Activated CD4-positive, alpha-beta T cell treated with anti-CD3 and anti-CD28 coated beads for 36 hours (primary cell): ENCODE results near the gene COL13A1. TPM values are rescaled to one million over a fixed set of nuclear protein-coding genes. Genes with fewer than 3 reads are reported as not detected.

ENCODE experiments used
- ATAC-seq: fragments of 200-7000 bp; cut with Tn5 transposase; one replicate; pipeline ENCODE4 v1.10.0; 2021; ENCODE audit warnings: mild to moderate bottlenecking, moderate library complexity
- CTCF ChIA-PET: fragments of 350-600 bp; sonication (Branson Sonifier 250); formaldehyde crosslinking; loops from one replicate; lab custom pipeline; 2021; ENCODE audit warnings: antibody characterized with exemption; lab: Charles Lee
- POLR2A ChIA-PET: fragments of 350-600 bp; sonication (Branson Sonifier 250); formaldehyde crosslinking; loops from one replicate; lab custom pipeline; 2021; ENCODE audit warnings: antibody characterized with exemption, inconsistent platforms; lab: Charles Lee
- DNase-seq: peaks from one replicate; pipeline ENCODE4 v3.0.0-alpha.2; 2020
- H3K27ac Mint-ChIP-seq: one replicate; pipeline ENCODE4 v1.8.0; 2021; ENCODE audit warnings: mixed read lengths
- H3K27me3 Mint-ChIP-seq: one replicate; pipeline ENCODE4 v1.8.0; 2021; ENCODE audit warnings: mixed read lengths
- H3K36me3 Mint-ChIP-seq: one replicate; pipeline ENCODE4 v1.8.0; 2021; ENCODE audit warnings: low read depth, mixed read lengths
- H3K4me1 Mint-ChIP-seq: one replicate; pipeline ENCODE4 v1.8.0; 2021; ENCODE audit warnings: mixed read lengths
- H3K4me3 Mint-ChIP-seq: one replicate; pipeline ENCODE4 v1.8.0; 2021; ENCODE audit warnings: mild to moderate bottlenecking, moderate library complexity, mixed read lengths
- H3K9me3 Mint-ChIP-seq: one replicate; pipeline ENCODE4 v1.8.0; 2021; ENCODE audit warnings: low read depth, mixed read lengths
- intact Hi-C, 2 experiments: fragments of 100-400 bp; cut with DNase I in 1 of 2; cut with micrococcal nuclease in 1 of 2; formaldehyde crosslinking; loops; one replicate each; pipeline versions ENCODE4 v1.14.2 to v1.15.1; 2022 to 2024; cut with DNase I, micrococcal nuclease
- total RNA-seq, 2 experiments: library from RNA; stranded (reverse); gene quantifications; one replicate each; pipeline ENCODE4 v1.2.3, GENCODE V29; 2021

Gene COL13A1
- total RNA-seq, 2 experiments from 2014 or later = not detected

DNA sequence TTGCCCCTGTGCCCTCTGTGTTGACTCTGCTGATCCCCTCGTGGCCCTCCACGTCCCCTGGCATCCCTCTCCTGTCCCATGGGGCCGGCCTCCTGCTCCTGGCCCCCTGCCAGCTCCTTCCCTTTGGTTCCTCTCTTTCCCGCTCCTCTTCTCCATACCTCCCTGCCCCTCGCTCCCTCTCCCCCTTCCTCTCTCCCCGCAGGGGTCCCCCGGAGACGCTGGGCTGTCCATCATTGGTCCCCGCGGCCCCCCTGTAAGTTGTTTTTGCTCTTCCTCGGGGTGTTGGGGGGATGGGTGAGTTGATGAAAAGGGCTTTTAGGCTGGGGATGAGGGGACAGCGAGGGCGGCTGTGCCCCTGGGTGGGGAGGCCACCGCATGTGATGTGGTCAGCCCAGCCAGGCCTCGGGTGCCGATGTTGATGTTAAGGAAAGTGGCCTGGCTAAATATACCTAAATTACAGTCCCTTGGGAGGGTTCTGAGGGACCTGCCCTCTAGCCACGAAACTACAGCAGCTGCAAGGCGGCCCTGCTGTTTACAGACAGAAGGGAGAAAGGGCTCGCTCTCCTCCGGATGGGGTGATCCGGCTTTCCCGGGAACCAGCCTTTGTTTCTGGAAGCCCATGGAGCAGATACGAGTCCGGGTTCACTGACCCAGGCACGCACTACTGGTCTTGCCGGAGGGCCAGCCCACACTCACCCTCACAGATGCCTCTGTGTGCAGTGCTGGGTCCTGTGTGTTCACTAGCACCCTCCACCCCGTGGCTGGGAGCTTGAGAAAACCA lies 78.8 kb downstream of the COL13A1 start:
- POLR2A ChIA-PET = no interaction called here
- Mint-ChIP-seq H3K27ac (no peak overlapping the region), H3K4me1 (no peaks in the 10 kb centered on the region), H3K4me3 (no peak overlapping the region), H3K27me3 (peaks cover 5% of the 10 kb centered on the region), H3K9me3 (no peaks in the 10 kb centered on the region), H3K36me3 (no peaks in the 10 kb centered on the region)
- no peak for ATAC-seq
- intact Hi-C loops = no loop called here
- no peak for DNase-seq
- CTCF ChIA-PET = interaction anchor here (0.8 kb wide), 1 partner anchor 1612 kb away, joined by 4 read pairs; no protein-coding TSS in a partner anchor

DNA sequence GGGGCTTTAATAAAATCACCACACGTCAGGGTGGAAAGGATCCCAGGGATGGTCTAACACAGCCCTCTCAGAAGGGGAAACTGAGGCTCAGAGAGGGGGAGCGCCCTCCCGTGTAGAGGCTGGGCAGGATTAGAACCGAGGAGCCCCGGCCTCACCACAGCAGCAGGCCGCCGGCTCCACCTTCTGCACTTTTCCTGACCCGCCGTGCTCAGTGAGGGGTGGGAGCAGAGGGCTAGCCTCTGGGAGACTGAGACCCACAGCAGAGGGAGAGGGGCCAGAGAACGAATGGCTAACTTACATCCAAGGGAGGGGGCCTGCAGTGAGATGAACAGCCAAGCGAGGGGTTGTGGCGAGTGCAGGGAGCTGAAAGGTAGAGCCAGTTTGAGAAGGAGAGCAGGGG lies 79.5 kb downstream of the COL13A1 start:
- Mint-ChIP-seq H3K27me3 (peaks cover 5% of the 10 kb centered on the region), H3K27ac (no peak overlapping the region), H3K4me1 (no peaks in the 10 kb centered on the region), H3K9me3 (no peaks in the 10 kb centered on the region), H3K36me3 (no peaks in the 10 kb centered on the region), H3K4me3 (no peak overlapping the region)
- ChIA-PET POLR2A (no interaction called here), CTCF (no interaction called here)
- no peak for ATAC-seq
- no peak for DNase-seq
- intact Hi-C loops = no loop called here

DNA sequence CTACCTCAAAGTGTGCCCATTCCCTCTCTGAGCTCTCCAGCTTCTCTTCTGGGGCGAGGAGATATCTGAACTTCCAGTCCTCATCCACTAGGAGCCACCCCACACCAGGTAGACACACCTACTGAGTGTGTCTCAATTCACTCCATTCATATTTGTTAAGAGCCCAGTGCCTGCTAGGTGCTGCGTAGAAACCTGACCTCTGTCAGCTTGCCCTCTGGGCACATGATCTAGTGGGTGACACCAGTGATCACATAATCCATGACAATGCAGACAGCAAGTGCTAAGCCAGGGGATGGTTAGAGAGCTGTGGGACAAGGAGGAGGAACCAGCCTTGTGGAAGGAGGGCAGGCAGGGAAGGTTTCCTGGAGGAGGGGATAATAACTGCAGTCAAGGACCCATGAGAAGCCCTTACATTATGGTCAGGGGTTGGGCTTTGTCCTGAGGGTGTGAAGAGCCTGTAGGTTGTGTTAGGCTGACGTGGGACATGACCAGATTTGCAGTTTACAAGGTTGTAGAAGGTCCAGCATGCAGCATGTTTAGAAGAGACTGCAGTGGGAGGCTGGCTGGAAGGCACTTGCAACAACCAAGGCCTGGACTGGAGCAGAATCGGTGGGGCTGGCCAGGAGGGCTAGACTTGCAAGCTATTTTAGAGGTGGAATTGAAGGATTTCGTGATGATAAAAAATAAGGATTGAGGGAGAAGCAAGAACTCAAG lies 81.8 kb downstream of the COL13A1 start:
- ChIA-PET CTCF (interaction anchor here (0.6 to 2.7 kb wide), 7 partner anchors 15 to 1330 kb away, joined by 3 to 10 read pairs (median 3); no protein-coding TSS in a partner anchor), POLR2A (no interaction called here)
- Mint-ChIP-seq H3K27ac (no peak overlapping the region), H3K4me3 (no peak overlapping the region), H3K36me3 (no peaks in the 10 kb centered on the region), H3K9me3 (no peaks in the 10 kb centered on the region), H3K4me1 (no peaks in the 10 kb centered on the region), H3K27me3 (peaks cover 5% of the 10 kb centered on the region)
- peak; percentile 16 for ATAC-seq
- DNase-seq = peak; percentile 13
- intact Hi-C loops = no loop called here

DNA sequence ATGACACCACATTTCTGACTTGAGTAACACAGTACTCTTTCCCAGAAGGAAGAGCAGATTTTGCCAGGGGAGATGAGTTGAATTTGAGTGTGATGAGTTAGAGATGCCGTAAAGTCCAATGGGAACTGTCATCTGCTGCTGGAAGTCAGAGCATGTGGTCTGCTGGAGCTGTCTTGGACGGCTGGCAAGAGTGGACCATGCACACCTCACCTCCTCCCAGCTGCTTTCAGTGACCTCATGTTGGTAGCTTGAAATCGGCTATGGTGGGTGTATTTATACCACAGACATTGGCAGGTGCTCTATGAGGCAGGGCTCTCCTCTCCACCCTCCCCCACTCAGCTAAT lies 82.3 kb downstream of the COL13A1 start:
- DNase-seq (no peak), ATAC-seq (no peak)
- CTCF ChIA-PET = interaction anchor here (0.6 to 2.7 kb wide), 3 partner anchors 31 to 1330 kb away, joined by 3 to 10 read pairs (median 3); no protein-coding TSS in a partner anchor
- H3K27me3 Mint-ChIP-seq = peaks cover 5% of the 10 kb centered on the region
- H3K4me1 Mint-ChIP-seq = no peaks in the 10 kb centered on the region
- no peak overlapping the region for H3K4me3 Mint-ChIP-seq
- H3K27ac Mint-ChIP-seq = no peak overlapping the region
- POLR2A ChIA-PET = no interaction called here
- intact Hi-C loops = no loop called here
- H3K36me3 Mint-ChIP-seq = no peaks in the 10 kb centered on the region
- no peaks in the 10 kb centered on the region for H3K9me3 Mint-ChIP-seq

- CTCF ChIA-PET = interaction anchor here (1.0 to 2.7 kb wide), 2 partner anchors 30 to 39 kb away, joined by 3 to 10 read pairs; no protein-coding TSS in a partner anchor
Measured at GRCh38 chr10:69884686-69885085, 83.0 kb downstream of the COL13A1 start.

DNA sequence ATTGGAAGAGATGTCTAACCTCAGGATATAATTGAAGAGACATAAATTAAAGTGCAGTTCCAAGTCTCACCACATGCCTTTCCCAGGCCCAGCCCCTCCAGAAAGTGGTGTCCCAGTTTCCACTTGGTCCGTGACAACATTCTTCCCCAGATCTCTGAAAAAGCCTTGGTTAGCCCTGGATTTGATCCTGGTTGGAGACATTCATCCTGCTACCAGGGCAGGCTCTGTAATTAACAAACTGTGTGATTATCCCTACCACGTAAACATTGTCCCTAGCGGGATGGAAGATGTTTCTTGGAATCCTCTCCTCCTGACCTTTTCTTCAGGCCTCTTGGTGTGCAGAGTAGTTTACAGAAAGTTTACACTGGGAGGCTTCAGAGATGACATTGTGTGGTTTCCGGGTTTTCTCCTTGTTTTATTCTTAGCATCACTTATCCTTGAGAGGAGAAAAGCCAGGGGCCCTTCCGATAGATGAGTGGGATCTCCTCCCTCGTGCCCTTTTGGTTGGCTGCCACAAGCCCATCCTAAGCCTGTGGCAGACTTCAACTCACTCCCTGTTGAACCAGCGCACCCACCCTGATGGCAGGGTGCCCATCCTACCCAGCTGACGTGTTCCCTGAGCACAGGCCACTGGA lies 83.8 kb downstream of the COL13A1 start:
- peaks cover 5% of the 10 kb centered on the region for H3K27me3 Mint-ChIP-seq
- no peaks in the 10 kb centered on the region for H3K36me3 Mint-ChIP-seq
- CTCF ChIA-PET = no interaction called here
- POLR2A ChIA-PET = no interaction called here
- no peak overlapping the region for H3K4me3 Mint-ChIP-seq
- no peaks in the 10 kb centered on the region for H3K4me1 Mint-ChIP-seq
- DNase-seq (no peak), ATAC-seq (no peak)
- intact Hi-C loops = no loop called here
- H3K27ac Mint-ChIP-seq = no peak overlapping the region
- H3K9me3 Mint-ChIP-seq = no peaks in the 10 kb centered on the region

More at GRCh38 chr10:69884686-69885085, 83.0 kb downstream of the COL13A1 start:
- Mint-ChIP-seq H3K4me3 (no peak overlapping the region), H3K9me3 (no peaks in the 10 kb centered on the region), H3K4me1 (no peaks in the 10 kb centered on the region), H3K27me3 (peaks cover 5% of the 10 kb centered on the region), H3K27ac (no peak overlapping the region), H3K36me3 (no peaks in the 10 kb centered on the region)
- ATAC-seq (no peak), DNase-seq (no peak)
- POLR2A ChIA-PET = no interaction called here
- intact Hi-C loops = no loop called here

GRCh38 chr10:69888882-69889584 lies 87.3 kb downstream of the COL13A1 start:
- intact Hi-C loops = no loop called here
- Mint-ChIP-seq H3K27ac (no peak overlapping the region), H3K4me1 (no peaks in the 10 kb centered on the region), H3K4me3 (no peak overlapping the region), H3K9me3 (no peaks in the 10 kb centered on the region), H3K36me3 (no peaks in the 10 kb centered on the region), H3K27me3 (no peaks in the 10 kb centered on the region)
- ATAC-seq (no peak), DNase-seq (no peak)
- ChIA-PET POLR2A (no interaction called here), CTCF (interaction anchor here (0.6 kb wide), 1 partner anchor 537 kb away, joined by 3 read pairs; no protein-coding TSS in a partner anchor)

DNA sequence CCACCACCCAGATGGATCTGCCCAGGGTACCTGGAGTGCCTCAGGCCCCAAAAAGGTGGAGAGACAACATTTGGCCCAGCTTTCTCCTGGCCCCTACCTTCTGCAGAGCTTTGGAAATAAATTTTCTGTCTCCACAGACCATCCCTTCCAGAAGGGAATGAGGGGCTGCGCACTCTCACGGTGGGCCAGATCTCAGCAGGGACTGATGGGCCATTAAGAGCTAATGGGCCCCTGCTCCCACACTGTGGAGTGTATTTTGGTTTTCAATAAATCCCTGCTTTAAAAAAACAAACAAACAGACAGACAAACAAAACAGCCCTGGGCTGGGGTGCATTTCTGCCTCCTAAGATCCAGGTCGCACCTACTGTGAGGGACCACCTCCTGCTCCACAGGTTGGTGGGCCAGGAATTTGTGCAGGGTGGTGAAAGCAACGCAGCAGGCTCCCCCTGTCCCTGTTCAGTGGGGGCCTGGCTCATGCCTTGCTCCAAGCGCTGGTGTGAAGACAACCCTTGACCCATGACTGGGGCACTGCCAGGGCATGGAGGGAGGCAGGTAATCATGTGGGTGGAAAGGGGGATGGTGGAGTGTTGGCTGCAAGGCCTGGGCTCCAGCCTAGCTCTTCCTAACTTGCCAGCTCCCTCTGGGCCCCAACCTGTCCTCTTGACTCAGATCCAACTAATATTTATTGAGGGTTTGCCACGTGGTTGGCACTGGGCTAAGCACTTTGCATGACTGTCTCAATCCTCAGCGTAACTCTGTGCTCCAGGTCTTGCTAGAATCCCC lies 88.5 kb downstream of the COL13A1 start:
- ChIA-PET CTCF (interaction anchor here (1.4 kb wide), 1 partner anchor 20 kb away, joined by 3 read pairs; no protein-coding TSS in a partner anchor), POLR2A (no interaction called here)
- H3K4me3 Mint-ChIP-seq = no peak overlapping the region
- no peaks in the 10 kb centered on the region for H3K9me3 Mint-ChIP-seq
- ATAC-seq (no peak), DNase-seq (no peak)
- H3K27me3 Mint-ChIP-seq = no peaks in the 10 kb centered on the region
- no peaks in the 10 kb centered on the region for H3K4me1 Mint-ChIP-seq
- intact Hi-C loops = no loop called here
- no peak overlapping the region for H3K27ac Mint-ChIP-seq
- no peaks in the 10 kb centered on the region for H3K36me3 Mint-ChIP-seq

- Mint-ChIP-seq H3K27ac (no peak overlapping the region), H3K9me3 (no peaks in the 10 kb centered on the region), H3K27me3 (no peaks in the 10 kb centered on the region), H3K4me1 (no peaks in the 10 kb centered on the region), H3K4me3 (no peak overlapping the region), H3K36me3 (no peaks in the 10 kb centered on the region)
- no peak for DNase-seq
- CTCF ChIA-PET = interaction anchor here (0.6 to 1.4 kb wide), 2 partner anchors 19 to 116 kb away, joined by 3 to 4 read pairs; no protein-coding TSS in a partner anchor
- POLR2A ChIA-PET = no interaction called here
- intact Hi-C loops = no loop called here
- ATAC-seq = no peak
Measured at GRCh38 chr10:69891057-69891617, 89.4 kb downstream of the COL13A1 start.

DNA sequence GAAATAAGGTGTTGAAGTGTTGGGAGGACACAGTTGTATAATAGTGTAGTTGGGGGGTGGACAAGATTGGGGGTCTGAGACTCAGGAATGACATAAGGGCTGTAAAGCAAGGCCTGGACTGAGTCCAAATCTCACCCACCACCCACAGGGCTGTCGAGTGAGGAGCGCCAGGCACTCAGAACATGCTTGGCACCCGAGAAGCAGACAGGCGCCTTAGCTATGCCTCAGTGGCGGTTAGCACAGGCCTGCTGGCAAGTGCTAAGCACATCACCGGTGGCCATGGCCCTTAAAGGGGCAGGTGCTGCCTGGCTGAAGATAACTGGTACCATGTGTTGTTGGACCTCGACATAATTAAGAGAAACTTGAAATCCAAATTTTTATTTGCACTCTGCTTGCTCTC lies 90.7 kb downstream of the COL13A1 start:
- H3K4me1 Mint-ChIP-seq = no peaks in the 10 kb centered on the region
- ChIA-PET POLR2A (no interaction called here), CTCF (no interaction called here)
- H3K27ac Mint-ChIP-seq = no peak overlapping the region
- no peaks in the 10 kb centered on the region for H3K36me3 Mint-ChIP-seq
- H3K4me3 Mint-ChIP-seq = no peak overlapping the region
- no peaks in the 10 kb centered on the region for H3K27me3 Mint-ChIP-seq
- H3K9me3 Mint-ChIP-seq = no peaks in the 10 kb centered on the region
- intact Hi-C loops = no loop called here
- DNase-seq (no peak), ATAC-seq (no peak)
